SW480 (cell line): Measurements from ENCODE around the gene CFD.
"Not testable (repeated sequence)": the region's sequence is repeated elsewhere in the genome, so short reads cannot be mapped to it uniquely, and the experiment has no call there.

Experiments
- DNase-seq: peaks from one replicate; pipeline ENCODE4 v3.0.0-alpha.2; 2016; ENCODE audit warnings: low spot score

The CFD gene

GRCh38 chr19:858868-859843, at the start of gene CFD:
Gene CFD (plus strand): TSS chr19:859664. CDS start chr19:859690, 26 bp downstream.
- DNase-seq = no peak

- no peak for DNase-seq
Measured at GRCh38 chr19:810077-810855, 49.2 kb upstream of the CFD start.

GRCh38 chr19:810883-811489, 48.5 kb upstream of the CFD start:
- DNase-seq = no peak

- no peak for DNase-seq
Measured at GRCh38 chr19:811506-812048, 47.9 kb upstream of the CFD start.

GRCh38 chr19:812049-812746, 47.3 kb upstream of the CFD start:
- DNase-seq = no peak

- DNase-seq = no peak
Measured at GRCh38 chr19:812747-813218, 46.7 kb upstream of the CFD start.

- DNase-seq = no peak
Measured at GRCh38 chr19:813219-814151, 46.0 kb upstream of the CFD start.

GRCh38 chr19:814152-815078, 45.0 kb upstream of the CFD start:
- no peak for DNase-seq

GRCh38 chr19:815079-815774, 44.2 kb upstream of the CFD start:
- DNase-seq = no peak

- no peak for DNase-seq
Measured at GRCh38 chr19:815775-816499, 43.5 kb upstream of the CFD start.

- DNase-seq = no peak
Measured at GRCh38 chr19:816500-816857, 43.0 kb upstream of the CFD start.

GRCh38 chr19:820212-820611, 39.3 kb upstream of the CFD start:
- DNase-seq = not testable (repeated sequence)

GRCh38 chr19:821231-821824, 38.1 kb upstream of the CFD start:
- no peak for DNase-seq

- DNase-seq = no peak
Measured at GRCh38 chr19:821825-822503, 37.5 kb upstream of the CFD start, which contains the start of gene PLPPR3. Gene PLPPR3 (minus strand): TSS chr19:821955. CDS start chr19:821559, 396 bp downstream.

- DNase-seq = peak; percentile 40
Measured at GRCh38 chr19:823565-824121, 35.8 kb upstream of the CFD start.

GRCh38 chr19:824885-825284, 34.6 kb upstream of the CFD start:
- no peak for DNase-seq
